T-cell (primary cell): ENCODE results near the gene CDK17. TPM values are rescaled to one million over a fixed set of nuclear protein-coding genes. Genes with fewer than 3 reads are reported as not detected.

Experiments
- ATAC-seq, 4 experiments: fragments of 200-7000 bp in 3 of 4; fragments of 150-1000 bp in 1 of 4; cut with Tn5 transposase; replicated peaks in 1 of 4; 1 replicate in 3 of 4; 2 replicates in 1 of 4; pipeline ENCODE4 v1.10.0; 2021; ENCODE audit warnings: moderate library complexity in 3 of 4, mild to moderate bottlenecking in 2 of 4, moderate number of reproducible peaks in 1 of 4
- CTCF ChIA-PET, 2 donors: fragments of 300-600 bp; sonication (Branson Sonifier 250); formaldehyde crosslinking; loops; one replicate each; lab custom pipeline; 2022; ENCODE audit warnings: antibody characterized with exemption in 2 of 2; lab: Charles Lee
- POLR2A ChIA-PET, 2 donors: fragments of 300-600 bp; sonication (Branson Sonifier 250); formaldehyde crosslinking; loops; one replicate each; lab custom pipeline; 2022; ENCODE audit warnings: antibody characterized with exemption in 2 of 2; lab: Charles Lee
- DNase-seq, 35 experiments: peaks; one replicate each; pipeline versions ENCODE4 v3.0.0 to v3.0.0-alpha.2; 2013 to 2023
- H3K27ac ChIP-seq: one replicate; pipeline ENCODE4 v1.5.1; 2013; ENCODE audit warnings: low read length
- H3K27me3 ChIP-seq, 2 experiments: replicated peaks in 1 of 2; 1 replicate in 1 of 2; 2 replicates in 1 of 2; pipeline versions ENCODE4 v1.6.1 to v1.7.0; 2013; ENCODE audit warnings: low read length in 1 of 2, mixed read lengths in 1 of 2; ENCODE audit not compliant: control insufficient read depth in 2 of 2, insufficient read depth in 2 of 2; ENCODE audit errors: extremely low read depth in 1 of 2
- H3K36me3 ChIP-seq, 2 donors: 1 replicate in 1 of 2; 2 replicates in 1 of 2; pipeline versions ENCODE4 v1.6.1 to v1.7.0; 2013; ENCODE audit warnings: low read length in 1 of 2; ENCODE audit not compliant: control insufficient read depth in 2 of 2, insufficient read depth in 1 of 2; ENCODE audit errors: extremely low read depth in 1 of 2
- H3K4me1 ChIP-seq, 2 experiments: 1 replicate in 1 of 2; 2 replicates in 1 of 2; pipeline versions ENCODE4 v1.6.1 to v1.7.0; 2013; ENCODE audit warnings: low read length in 2 of 2, mixed read lengths in 1 of 2; ENCODE audit not compliant: insufficient read depth in 2 of 2, control insufficient read depth in 1 of 2; ENCODE audit errors: extremely low read depth in 1 of 2
- H3K4me3 ChIP-seq, 2 donors: 1 replicate in 1 of 2; 2 replicates in 1 of 2; pipeline versions ENCODE4 v1.5.1 to v1.7.0; 2013; ENCODE audit warnings: mild to moderate bottlenecking in 2 of 2, low read length in 1 of 2, moderate library complexity in 1 of 2; ENCODE audit not compliant: control insufficient read depth in 1 of 2; ENCODE audit errors: extremely low read depth in 1 of 2
- H3K9me3 ChIP-seq: 2 replicates; pipeline ENCODE4 v1.7.0; 2013
- H3K27ac Mint-ChIP-seq, 2 donors: one replicate each; pipeline ENCODE4 v1.8.0; 2020 to 2021; ENCODE audit warnings: mild to moderate bottlenecking in 2 of 2, mixed read lengths in 2 of 2
- H3K27me3 Mint-ChIP-seq, 2 donors: one replicate each; pipeline ENCODE4 v1.8.0; 2021 to 2022; ENCODE audit warnings: mixed read lengths in 2 of 2
- H3K36me3 Mint-ChIP-seq: one replicate; pipeline ENCODE4 v1.8.0; 2021; ENCODE audit warnings: mixed read lengths
- H3K4me1 Mint-ChIP-seq, 3 donors: one replicate each; pipeline ENCODE4 v1.8.0; 2020 to 2022; ENCODE audit warnings: mixed read lengths in 3 of 3, mild to moderate bottlenecking in 1 of 3
- H3K4me3 Mint-ChIP-seq, 3 donors: one replicate each; pipeline ENCODE4 v1.8.0; 2020 to 2022; ENCODE audit warnings: mild to moderate bottlenecking in 3 of 3, mixed read lengths in 3 of 3, moderate library complexity in 3 of 3
- H3K9me3 Mint-ChIP-seq, 3 donors: one replicate each; pipeline ENCODE4 v1.8.0; 2020 to 2022; ENCODE audit warnings: mixed read lengths in 3 of 3
- WGBS: methylation state at CpG from one replicate; pipeline ENCODE4 v1.1.5; 2013; ENCODE audit warnings: missing lambda C conversion rate; ENCODE audit not compliant: insufficient coverage; 5-methylcytosine and 5-hydroxymethylcytosine counted together
- total RNA-seq, 35 experiments: library from RNA in 6 of 35; stranded (reverse) in 6 of 35; fragments of 120-200 nt in 1 of 35; gene quantifications; one replicate each; pipeline versions ENCODE4 v1.2.1 to v1.2.4 and lab custom pipeline; 2013 to 2026

Gene CDK17
- total RNA-seq, 5 donors from 2014 or later (not counting 1 experiment from before 2014, with no cell fraction given) = 56.4 to 114 (median 72.2) TPM

- no peak overlapping the region for H3K4me3 Mint-ChIP-seq
- Histone ChIP-seq H3K27ac (no peak overlapping the region), H3K4me1 (peaks cover 0 to 3% of the 10 kb centered on the region in 2 experiments), H3K4me3 (no peak overlapping the region), H3K9me3 (no peaks in the 10 kb centered on the region), H3K27me3 (no peaks in the 10 kb centered on the region), H3K36me3 (peaks cover 9 to 67% of the 10 kb centered on the region in 2 donors)
- peaks cover 44% of the 10 kb centered on the region for H3K36me3 Mint-ChIP-seq
- ChIA-PET CTCF (interaction anchor here (0.5 to 0.7 kb wide), 3 partner anchors 84 to 161 kb away, joined by 3 read pairs; no protein-coding TSS in a partner anchor), POLR2A (interaction anchor here in 1 of 2 donors (1.0 kb wide), 1 partner anchor 137 kb away, joined by 4 read pairs; the partner anchor contains the start of gene CDK17)
- ATAC-seq (no peak), DNase-seq (no peak)
- no peaks in the 10 kb centered on the region for H3K27me3 Mint-ChIP-seq
- H3K4me1 Mint-ChIP-seq = peaks cover 28 to 41% (median 34%) of the 10 kb centered on the region in 3 donors
- WGBS = 86% methylated on average over 10 of the region's 11 CpGs
- no peaks in the 10 kb centered on the region for H3K9me3 Mint-ChIP-seq
- peak overlapping the region in 1 of 2 donors; percentile 17 for H3K27ac Mint-ChIP-seq
Measured at GRCh38 chr12:96263449-96263902, 136.8 kb downstream of the CDK17 start.

GRCh38 chr12:96261557-96261956, 138.7 kb downstream of the CDK17 start:
- Mint-ChIP-seq H3K4me1 (peaks cover 23 to 29% (median 28%) of the 10 kb centered on the region in 3 donors), H3K27ac (peak overlapping the region in 1 of 2 donors; percentile 71), H3K9me3 (no peaks in the 10 kb centered on the region), H3K36me3 (peaks cover 44% of the 10 kb centered on the region), H3K27me3 (no peaks in the 10 kb centered on the region), H3K4me3 (no peak overlapping the region)
- Histone ChIP-seq H3K36me3 (peaks cover 3 to 59% of the 10 kb centered on the region in 2 donors), H3K27ac (no peak overlapping the region), H3K27me3 (no peaks in the 10 kb centered on the region), H3K4me1 (peaks cover 6 to 14% of the 10 kb centered on the region in 2 experiments), H3K4me3 (no peak overlapping the region), H3K9me3 (no peaks in the 10 kb centered on the region)
- DNase-seq (no peak), ATAC-seq (no peak)
- no CpG with 5 or more reads among the region's 5 CpGs for WGBS
- POLR2A ChIA-PET = no interaction called here
- CTCF ChIA-PET = no interaction called here

- WGBS = 100% methylated on average over 1 of the region's 3 CpGs
- DNase-seq (no peak), ATAC-seq (no peak)
- no peak overlapping the region for H3K4me3 Mint-ChIP-seq
- H3K4me1 ChIP-seq = peaks cover 6 to 21% of the 10 kb centered on the region in 2 experiments
- ChIA-PET POLR2A (no interaction called here), CTCF (interaction anchor here in 1 of 2 donors (0.8 kb wide), 1 partner anchor 226 kb away, joined by 3 read pairs; no protein-coding TSS in a partner anchor)
- H3K27me3 Mint-ChIP-seq = no peaks in the 10 kb centered on the region
- no peaks in the 10 kb centered on the region for H3K9me3 ChIP-seq
- no peak overlapping the region for H3K4me3 ChIP-seq
- peak overlapping the region; percentile 20 for H3K27ac ChIP-seq
- H3K9me3 Mint-ChIP-seq = no peaks in the 10 kb centered on the region
- H3K36me3 Mint-ChIP-seq = peaks cover 41% of the 10 kb centered on the region
- no peaks in the 10 kb centered on the region for H3K27me3 ChIP-seq
- peaks cover 18 to 28% (median 27%) of the 10 kb centered on the region in 3 donors for H3K4me1 Mint-ChIP-seq
- peaks cover 3 to 59% of the 10 kb centered on the region in 2 donors for H3K36me3 ChIP-seq
- H3K27ac Mint-ChIP-seq = peak overlapping the region in 1 of 2 donors; percentile 71
Measured at GRCh38 chr12:96260644-96261043, 139.6 kb downstream of the CDK17 start.

GRCh38 chr12:96260231-96260630, 140.0 kb downstream of the CDK17 start:
- DNase-seq (no peak), ATAC-seq (no peak)
- POLR2A ChIA-PET = interaction anchor here in 1 of 2 donors (1.0 kb wide), 1 partner anchor 70 kb away, joined by 3 read pairs; no protein-coding TSS in a partner anchor
- Mint-ChIP-seq H3K4me1 (peaks cover 16 to 26% (median 25%) of the 10 kb centered on the region in 3 donors), H3K4me3 (no peak overlapping the region), H3K36me3 (peaks cover 40% of the 10 kb centered on the region), H3K27me3 (no peaks in the 10 kb centered on the region), H3K27ac (peak overlapping the region in 1 of 2 donors; percentile 71), H3K9me3 (no peaks in the 10 kb centered on the region)
- Histone ChIP-seq H3K27ac (no peak overlapping the region), H3K4me1 (peaks cover 6 to 23% of the 10 kb centered on the region in 2 experiments), H3K36me3 (peaks cover 5 to 58% of the 10 kb centered on the region in 2 donors), H3K4me3 (no peak overlapping the region), H3K27me3 (no peaks in the 10 kb centered on the region), H3K9me3 (no peaks in the 10 kb centered on the region)
- WGBS = no CpG with 5 or more reads among the region's 2 CpGs
- CTCF ChIA-PET = interaction anchor here in 1 of 2 donors (0.8 kb wide), 1 partner anchor 226 kb away, joined by 3 read pairs; no protein-coding TSS in a partner anchor

- H3K4me1 ChIP-seq = peaks cover 6 to 32% of the 10 kb centered on the region in 2 experiments
- ATAC-seq (peak in 3 of 4 experiments; percentile 24 to 82 (median 36)), DNase-seq (peak in 25 of 35 experiments; percentile 19 to 60 (median 36))
- no peaks in the 10 kb centered on the region for H3K27me3 ChIP-seq
- H3K27ac ChIP-seq = peak overlapping the region; percentile 32
- WGBS = 81% methylated on average over 4 of the region's 8 CpGs
- H3K27me3 Mint-ChIP-seq = no peaks in the 10 kb centered on the region
- H3K36me3 ChIP-seq = peaks cover 10 to 48% of the 10 kb centered on the region in 2 donors
- H3K36me3 Mint-ChIP-seq = peaks cover 35% of the 10 kb centered on the region
- H3K4me3 ChIP-seq = no peak overlapping the region
- H3K27ac Mint-ChIP-seq = no peak overlapping the region
- no peak overlapping the region for H3K4me3 Mint-ChIP-seq
- H3K4me1 Mint-ChIP-seq = peaks cover 10 to 19% (median 17%) of the 10 kb centered on the region in 3 donors
- no peaks in the 10 kb centered on the region for H3K9me3 ChIP-seq
- ChIA-PET POLR2A (interaction anchor here (0.6 to 0.7 kb wide), 4 partner anchors 9 to 1301 kb away, joined by 4 to 11 read pairs (median 4); no protein-coding TSS in a partner anchor), CTCF (interaction anchor here (0.6 to 1.0 kb wide), 2 partner anchors 141 to 356 kb away, joined by 3 to 4 read pairs; no protein-coding TSS in a partner anchor)
- no peaks in the 10 kb centered on the region for H3K9me3 Mint-ChIP-seq
Measured at GRCh38 chr12:96258104-96258961, 141.9 kb downstream of the CDK17 start.
